GM06990 (cell line): ENCODE data around the gene TRIP12.

Experiments
- DNase-seq: peaks from one replicate; pipeline ENCODE4 v3.0.0-alpha.2; 2011; ENCODE audit not compliant: insufficient read length; ENCODE audit errors: extremely low read depth
- H3K27me3 ChIP-seq: replicated peaks from 2 replicates; pipeline ENCODE4 v1.6.0; 2011; ENCODE audit warnings: low read length; ENCODE audit not compliant: control insufficient read depth, insufficient read depth
- H3K36me3 ChIP-seq: 2 replicates; pipeline ENCODE4 v1.5.1; 2011; ENCODE audit warnings: low read length; ENCODE audit not compliant: control insufficient read depth, insufficient read depth
- H3K4me3 ChIP-seq: replicated peaks from 2 replicates; pipeline ENCODE4 v1.5.1; 2011; ENCODE audit warnings: low read depth, mild to moderate bottlenecking, control low read depth, low read length
- TF ChIP-seq, protein P1 (sequence below): IDR thresholded peaks from 2 replicates; pipeline ENCODE4 v1.5.1; 2011; ENCODE audit warnings: low read length, control low read depth, mild to moderate bottlenecking, inconsistent platforms; ENCODE audit not compliant: insufficient read depth, poor library complexity, severe bottlenecking

TRIP12 gene

DNA sequence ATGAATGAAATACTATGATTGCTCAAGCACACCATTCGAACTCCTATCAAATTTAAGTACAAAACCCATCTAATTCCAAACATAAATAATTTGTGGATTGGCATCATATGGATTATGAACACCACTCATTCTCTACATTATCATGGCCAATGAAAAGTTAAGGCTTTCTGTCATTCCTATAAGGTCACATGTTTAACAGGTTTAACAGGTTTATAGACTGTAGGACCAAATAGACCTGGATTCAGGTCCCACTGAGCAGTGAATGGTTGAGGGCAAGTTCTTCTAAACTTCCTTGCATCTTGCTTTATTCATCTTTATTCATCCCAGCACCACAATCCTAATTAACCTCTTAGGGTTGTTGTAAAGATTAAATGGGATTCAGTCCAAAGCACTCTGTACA lies 33.9 kb upstream of the TRIP12 start:
- no peaks in the 10 kb centered on the region for H3K36me3 ChIP-seq
- no peak overlapping the region for H3K4me3 ChIP-seq
- TF ChIP-seq, protein P1, sequence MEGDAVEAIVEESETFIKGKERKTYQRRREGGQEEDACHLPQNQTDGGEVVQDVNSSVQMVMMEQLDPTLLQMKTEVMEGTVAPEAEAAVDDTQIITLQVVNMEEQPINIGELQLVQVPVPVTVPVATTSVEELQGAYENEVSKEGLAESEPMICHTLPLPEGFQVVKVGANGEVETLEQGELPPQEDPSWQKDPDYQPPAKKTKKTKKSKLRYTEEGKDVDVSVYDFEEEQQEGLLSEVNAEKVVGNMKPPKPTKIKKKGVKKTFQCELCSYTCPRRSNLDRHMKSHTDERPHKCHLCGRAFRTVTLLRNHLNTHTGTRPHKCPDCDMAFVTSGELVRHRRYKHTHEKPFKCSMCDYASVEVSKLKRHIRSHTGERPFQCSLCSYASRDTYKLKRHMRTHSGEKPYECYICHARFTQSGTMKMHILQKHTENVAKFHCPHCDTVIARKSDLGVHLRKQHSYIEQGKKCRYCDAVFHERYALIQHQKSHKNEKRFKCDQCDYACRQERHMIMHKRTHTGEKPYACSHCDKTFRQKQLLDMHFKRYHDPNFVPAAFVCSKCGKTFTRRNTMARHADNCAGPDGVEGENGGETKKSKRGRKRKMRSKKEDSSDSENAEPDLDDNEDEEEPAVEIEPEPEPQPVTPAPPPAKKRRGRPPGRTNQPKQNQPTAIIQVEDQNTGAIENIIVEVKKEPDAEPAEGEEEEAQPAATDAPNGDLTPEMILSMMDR: no peak
- DNase-seq: no peak
- no peaks in the 10 kb centered on the region for H3K27me3 ChIP-seq

DNA sequence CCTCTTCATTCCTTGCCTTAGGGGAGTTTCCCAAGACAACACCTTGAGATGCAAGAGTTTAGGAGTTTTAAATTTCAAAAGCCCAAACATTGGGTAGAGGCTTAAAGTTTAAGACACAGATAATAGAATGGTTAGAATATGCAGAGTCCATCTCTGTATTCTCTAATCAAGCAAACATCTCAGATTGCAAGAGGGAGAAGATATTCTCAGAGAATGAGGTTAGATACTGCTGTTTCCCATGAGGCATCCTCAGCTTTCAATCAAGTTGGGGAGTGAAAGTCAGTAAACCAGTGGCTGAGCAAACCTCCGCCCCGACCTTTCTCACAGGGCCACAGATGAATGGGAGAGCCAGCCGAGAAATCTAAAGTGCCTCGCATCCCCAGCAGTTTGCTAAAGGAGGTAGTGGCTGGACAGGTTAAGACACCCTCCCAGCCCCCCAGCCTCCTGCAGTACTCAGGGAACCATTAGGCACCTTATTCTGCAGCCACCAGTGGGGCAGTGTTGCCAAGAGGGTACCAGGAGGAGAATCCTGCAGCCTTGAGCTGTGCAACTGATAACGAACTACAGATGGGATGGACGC lies 30.5 kb upstream of the TRIP12 start:
- no peak overlapping the region for H3K4me3 ChIP-seq
- no peak for DNase-seq
- H3K36me3 ChIP-seq: no peaks in the 10 kb centered on the region
- TF ChIP-seq, protein P1: no peak
- H3K27me3 ChIP-seq: no peaks in the 10 kb centered on the region

DNA sequence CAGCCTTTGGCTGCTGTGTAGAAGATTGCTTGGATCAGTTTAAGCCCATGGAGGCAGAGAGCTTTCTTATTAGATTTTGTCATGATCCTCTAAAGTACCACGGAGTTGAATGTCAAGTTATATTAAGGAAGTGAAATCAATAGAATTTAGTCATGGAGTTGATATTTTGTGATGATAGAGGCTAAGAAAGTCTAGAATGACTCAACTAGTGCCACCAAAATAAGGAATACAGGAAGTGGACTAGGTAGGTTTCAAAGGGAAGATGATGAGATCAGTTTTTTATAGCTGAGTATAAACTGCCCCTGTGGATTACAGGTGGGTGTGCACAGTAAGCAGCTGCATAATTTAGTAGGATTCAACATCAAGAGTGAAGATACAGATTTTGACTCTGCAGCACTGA lies 25.7 kb upstream of the TRIP12 start:
- Histone ChIP-seq H3K4me3 (no peak overlapping the region), H3K27me3 (no peaks in the 10 kb centered on the region), H3K36me3 (no peaks in the 10 kb centered on the region)
- peak; percentile 61 for DNase-seq
- TF ChIP-seq, protein P1: no peak

DNA sequence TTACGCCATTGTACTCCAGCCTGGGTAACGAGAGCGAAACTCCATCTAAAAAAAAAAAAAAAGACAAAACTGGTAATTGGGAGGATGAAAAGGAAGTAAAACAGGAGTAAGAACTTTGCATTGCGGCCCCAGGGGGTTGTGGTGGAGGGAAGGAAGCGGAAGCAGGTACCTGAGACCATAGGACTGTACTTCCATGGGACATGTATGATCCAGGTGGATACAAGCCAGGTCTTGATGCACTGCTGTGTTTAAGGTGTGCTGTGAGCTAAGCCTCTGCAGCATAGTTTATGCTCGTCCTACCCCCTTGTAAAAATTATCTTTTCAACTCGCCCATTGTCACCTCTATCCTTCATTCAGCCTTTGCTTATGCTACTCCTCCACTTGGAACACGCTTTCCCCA lies 24.2 kb upstream of the TRIP12 start:
- DNase-seq: no peak
- no peaks in the 10 kb centered on the region for H3K27me3 ChIP-seq

DNA sequence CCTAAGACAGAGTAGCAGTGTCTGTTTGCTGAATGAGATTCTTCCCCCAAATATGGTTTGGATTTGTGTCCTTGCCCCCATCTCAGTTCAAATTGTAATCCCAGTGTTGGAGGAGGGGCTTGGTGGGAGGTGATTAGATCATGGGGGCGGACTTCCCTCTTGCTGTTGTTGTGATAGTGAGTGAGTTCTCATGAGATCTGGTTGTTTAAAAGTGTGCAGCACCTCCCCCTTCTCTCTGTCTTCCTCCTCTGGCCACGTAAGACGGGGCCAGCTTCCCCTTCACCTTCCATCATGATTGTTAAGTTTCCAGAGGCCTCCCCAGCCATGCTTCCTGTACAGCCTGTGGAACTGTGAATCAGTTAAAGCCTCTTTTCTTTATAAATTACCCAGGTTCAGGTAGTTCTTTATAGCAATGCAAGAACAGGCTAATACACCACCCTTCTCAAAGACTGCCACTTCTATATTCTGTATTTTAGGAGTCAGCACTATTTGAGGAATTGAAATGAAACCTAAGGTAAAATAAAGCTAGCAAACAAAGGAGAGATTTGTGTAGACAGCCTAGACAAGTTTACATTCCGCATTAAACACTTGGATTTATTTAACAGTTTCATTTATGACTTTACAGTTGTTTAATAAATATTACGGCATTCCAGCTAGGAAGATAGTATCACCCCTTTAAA lies 22.1 kb upstream of the TRIP12 start:
- no peak overlapping the region for H3K4me3 ChIP-seq
- H3K36me3 ChIP-seq: no peaks in the 10 kb centered on the region
- no peaks in the 10 kb centered on the region for H3K27me3 ChIP-seq
- DNase-seq: no peak
- TF ChIP-seq, protein P1: no peak

More for the DNA sequence above, 24.2 kb upstream of the TRIP12 start:
- no peaks in the 10 kb centered on the region for H3K36me3 ChIP-seq
- H3K4me3 ChIP-seq: no peak overlapping the region
- TF ChIP-seq, protein P1: no peak
